ENCODE measurements around the gene MYO15A. TPM values are rescaled to one million over a fixed set of nuclear protein-coding genes. Genes with fewer than 3 reads are reported as not detected.
A peak's percentile ranks its signal among the peaks of the same experiment; 100 is the strongest.

The MYO15A gene
- total RNA-seq, 1 experiment from 2014 or later = 0.28 TPM

DNA sequence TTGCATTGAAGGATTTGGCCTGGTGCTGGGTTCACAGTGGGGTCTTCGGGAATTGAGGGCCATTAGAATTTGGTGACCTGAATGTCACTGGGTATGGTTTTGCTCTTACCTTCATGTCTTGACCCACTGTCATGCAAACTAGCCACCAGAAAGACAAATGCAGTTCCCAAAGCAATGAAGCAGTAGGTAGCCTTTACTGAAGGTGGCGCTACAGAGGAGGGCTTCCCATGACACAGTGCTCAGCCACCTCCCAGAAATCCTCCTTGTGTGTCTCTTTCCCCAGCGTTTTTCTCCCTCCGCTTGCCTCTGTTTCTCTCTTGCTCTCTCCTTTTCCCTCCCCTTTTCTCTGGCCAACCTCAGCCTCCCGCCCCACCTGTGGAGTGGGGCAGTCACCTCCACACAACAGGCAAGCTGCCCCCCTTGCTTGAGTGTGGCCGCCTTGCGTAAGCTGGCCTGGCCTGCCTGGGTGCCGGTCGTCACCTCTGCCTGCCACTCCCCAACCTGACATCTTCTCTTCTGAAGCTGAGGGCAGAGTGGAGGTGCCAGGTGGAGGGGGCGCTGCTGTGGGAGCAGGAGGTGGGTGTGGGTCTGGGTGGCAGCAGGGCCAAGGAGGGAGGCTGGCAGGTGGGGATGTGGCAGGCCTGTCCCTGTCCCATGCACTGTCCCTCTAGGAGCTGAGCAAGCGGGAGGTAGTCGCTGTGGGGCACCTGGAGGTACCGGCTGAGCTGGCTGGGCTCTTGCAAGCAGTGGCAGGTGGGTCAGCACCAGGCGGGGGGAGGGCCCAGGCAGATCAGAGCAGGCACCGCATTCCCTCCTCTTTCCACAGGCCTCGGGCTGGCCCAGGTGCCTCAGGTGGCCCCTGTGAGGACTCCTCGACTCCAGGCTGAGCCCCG is 34.7 kb downstream of the MYO15A start:
- H3K4me3 ChIP-seq (ENCODE audit: low read depth, low read length, poor library complexity, severe bottlenecking) = no peak overlapping the region
- no peaks in the 10 kb centered on the region for H3K36me3 ChIP-seq (ENCODE audit: insufficient read depth, low read length, poor library complexity, severe bottlenecking)
- intact Hi-C loops (cut with micrococcal nuclease; ENCODE audit: unreplicated experiment) = no loop called here
- H3K9me3 ChIP-seq (ENCODE audit: low read depth, low read length, poor library complexity, severe bottlenecking) = no peaks in the 10 kb centered on the region
- POLR2A ChIA-PET (ENCODE audit: low non-redundant PET) = no interaction called here
- no peak overlapping the region for H3K27ac ChIP-seq (ENCODE audit: low read depth, low read length, poor library complexity, severe bottlenecking)
- peak; percentile 54 for DNase-seq (ENCODE audit: low spot score)
- CTCF ChIA-PET = no interaction called here
- H3K27me3 ChIP-seq (replicated peaks; ENCODE audit: insufficient read depth, low read depth, low read length, poor library complexity) = no peaks in the 10 kb centered on the region
- TF ChIP-seq, protein P1, sequence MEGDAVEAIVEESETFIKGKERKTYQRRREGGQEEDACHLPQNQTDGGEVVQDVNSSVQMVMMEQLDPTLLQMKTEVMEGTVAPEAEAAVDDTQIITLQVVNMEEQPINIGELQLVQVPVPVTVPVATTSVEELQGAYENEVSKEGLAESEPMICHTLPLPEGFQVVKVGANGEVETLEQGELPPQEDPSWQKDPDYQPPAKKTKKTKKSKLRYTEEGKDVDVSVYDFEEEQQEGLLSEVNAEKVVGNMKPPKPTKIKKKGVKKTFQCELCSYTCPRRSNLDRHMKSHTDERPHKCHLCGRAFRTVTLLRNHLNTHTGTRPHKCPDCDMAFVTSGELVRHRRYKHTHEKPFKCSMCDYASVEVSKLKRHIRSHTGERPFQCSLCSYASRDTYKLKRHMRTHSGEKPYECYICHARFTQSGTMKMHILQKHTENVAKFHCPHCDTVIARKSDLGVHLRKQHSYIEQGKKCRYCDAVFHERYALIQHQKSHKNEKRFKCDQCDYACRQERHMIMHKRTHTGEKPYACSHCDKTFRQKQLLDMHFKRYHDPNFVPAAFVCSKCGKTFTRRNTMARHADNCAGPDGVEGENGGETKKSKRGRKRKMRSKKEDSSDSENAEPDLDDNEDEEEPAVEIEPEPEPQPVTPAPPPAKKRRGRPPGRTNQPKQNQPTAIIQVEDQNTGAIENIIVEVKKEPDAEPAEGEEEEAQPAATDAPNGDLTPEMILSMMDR (conservative IDR thresholded peaks at IDR 0.05; ENCODE audit: low read depth, low read length) = peak; percentile 67
- TF ChIP-seq EZH2 (IDR thresholded peaks at IDR 0.05; ENCODE audit: borderline replicate concordance, low read depth, low read length, poor library complexity, severe bottlenecking) = no peak
- no TSS peak for BruUV-seq (replicated peaks)
- H3K4me1 ChIP-seq (ENCODE audit: insufficient read depth, low read length, poor library complexity, severe bottlenecking) = no peaks in the 10 kb centered on the region

DNA sequence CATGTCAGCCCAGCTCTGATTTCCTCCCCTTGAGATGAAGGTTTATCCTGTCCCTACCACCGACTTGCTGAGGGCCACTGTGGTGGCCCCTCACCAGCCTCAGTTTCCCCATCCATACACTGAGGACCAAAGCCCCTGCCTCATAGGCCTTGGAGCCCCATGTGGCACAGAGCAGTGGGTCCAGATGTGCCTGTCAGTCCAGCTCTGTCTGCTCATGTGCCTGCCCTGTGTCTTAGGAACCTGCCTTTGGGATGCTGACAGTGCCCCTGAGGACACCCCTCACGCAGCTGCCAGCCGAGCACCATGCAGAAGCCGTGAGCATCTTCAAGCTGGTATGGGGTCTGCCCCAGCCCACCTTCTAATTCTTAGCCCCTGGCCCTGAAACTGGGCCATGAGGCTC is 35.7 kb downstream of the MYO15A start:
- no TSS peak for BruUV-seq (replicated peaks)
- no peaks in the 10 kb centered on the region for H3K36me3 ChIP-seq (ENCODE audit: insufficient read depth, low read length, poor library complexity, severe bottlenecking)
- H3K27ac ChIP-seq (ENCODE audit: low read depth, low read length, poor library complexity, severe bottlenecking) = no peak overlapping the region
- no peak overlapping the region for H3K4me3 ChIP-seq (ENCODE audit: low read depth, low read length, poor library complexity, severe bottlenecking)
- DNase-seq (ENCODE audit: low spot score) = no peak
- intact Hi-C loops (cut with micrococcal nuclease; ENCODE audit: unreplicated experiment) = no loop called here
- no peaks in the 10 kb centered on the region for H3K27me3 ChIP-seq (replicated peaks; ENCODE audit: insufficient read depth, low read depth, low read length, poor library complexity)
- no peaks in the 10 kb centered on the region for H3K9me3 ChIP-seq (ENCODE audit: low read depth, low read length, poor library complexity, severe bottlenecking)
- no peak for TF ChIP-seq EZH2 (IDR thresholded peaks at IDR 0.05; ENCODE audit: borderline replicate concordance, low read depth, low read length, poor library complexity, severe bottlenecking)
- TF ChIP-seq, protein P1 (conservative IDR thresholded peaks at IDR 0.05; ENCODE audit: low read depth, low read length) = no peak
- POLR2A ChIA-PET (ENCODE audit: low non-redundant PET) = no interaction called here
- H3K4me1 ChIP-seq (ENCODE audit: insufficient read depth, low read length, poor library complexity, severe bottlenecking) = no peaks in the 10 kb centered on the region
- CTCF ChIA-PET = no interaction called here

DNA sequence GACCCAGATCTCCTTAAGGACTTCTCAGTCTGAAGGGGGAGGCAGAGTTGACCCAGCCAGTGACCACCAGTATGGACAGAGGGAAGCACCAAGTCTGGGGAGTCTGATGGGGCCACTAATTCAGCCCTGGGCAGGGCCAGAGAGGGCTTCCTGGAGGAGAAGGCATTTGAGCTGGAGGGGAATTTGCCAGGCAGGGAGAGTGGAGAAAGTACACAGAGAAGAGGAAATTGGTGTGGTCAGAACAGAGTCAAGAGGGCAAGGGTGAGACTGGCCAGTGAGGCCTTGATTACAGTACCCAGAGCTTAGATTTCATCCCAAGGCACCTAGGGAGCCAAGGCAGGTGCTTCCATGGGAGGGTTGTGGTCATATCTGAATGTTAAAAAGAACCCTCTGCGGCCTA is 36.3 kb downstream of the MYO15A start:
- intact Hi-C loops (cut with micrococcal nuclease; ENCODE audit: unreplicated experiment) = no loop called here
- no peak overlapping the region for H3K27ac ChIP-seq (ENCODE audit: low read depth, low read length, poor library complexity, severe bottlenecking)
- TF ChIP-seq, protein P1 (conservative IDR thresholded peaks at IDR 0.05; ENCODE audit: low read depth, low read length) = no peak
- TF ChIP-seq EZH2 (IDR thresholded peaks at IDR 0.05; ENCODE audit: borderline replicate concordance, low read depth, low read length, poor library complexity, severe bottlenecking) = no peak
- H3K4me1 ChIP-seq (ENCODE audit: insufficient read depth, low read length, poor library complexity, severe bottlenecking) = no peaks in the 10 kb centered on the region
- no peak for DNase-seq (ENCODE audit: low spot score)
- no peaks in the 10 kb centered on the region for H3K36me3 ChIP-seq (ENCODE audit: insufficient read depth, low read length, poor library complexity, severe bottlenecking)
- ChIA-PET CTCF (no interaction called here), POLR2A (ENCODE audit: low non-redundant PET) (no interaction called here)
- H3K27me3 ChIP-seq (replicated peaks; ENCODE audit: insufficient read depth, low read depth, low read length, poor library complexity) = no peaks in the 10 kb centered on the region
- no peak overlapping the region for H3K4me3 ChIP-seq (ENCODE audit: low read depth, low read length, poor library complexity, severe bottlenecking)
- no peaks in the 10 kb centered on the region for H3K9me3 ChIP-seq (ENCODE audit: low read depth, low read length, poor library complexity, severe bottlenecking)
- no TSS peak for BruUV-seq (replicated peaks)
